Ovary (tissue), 3 donors: ENCODE measurements around the gene MPV17L2.

Source experiments
- EP300 ChIP-seq: sonication (generic); formaldehyde crosslinking; IDR thresholded peaks from one replicate; pipeline ENCODE4 v1.6.1; 2017; ENCODE audit warnings: antibody characterized with exemption
- TF ChIP-seq, protein P1 (sequence below), 3 donors: fragments of 450-650 bp in 2 of 3; fragments of 200-600 bp in 1 of 3; IDR thresholded peaks; one replicate each; pipeline versions ENCODE4 v1.5.1 to v1.8.0; 2016 to 2022; ENCODE audit warnings: antibody characterized with exemption in 3 of 3, mild to moderate bottlenecking in 1 of 3
- donor health status: DM: no; HTN: no; CAD: no.

DNA sequence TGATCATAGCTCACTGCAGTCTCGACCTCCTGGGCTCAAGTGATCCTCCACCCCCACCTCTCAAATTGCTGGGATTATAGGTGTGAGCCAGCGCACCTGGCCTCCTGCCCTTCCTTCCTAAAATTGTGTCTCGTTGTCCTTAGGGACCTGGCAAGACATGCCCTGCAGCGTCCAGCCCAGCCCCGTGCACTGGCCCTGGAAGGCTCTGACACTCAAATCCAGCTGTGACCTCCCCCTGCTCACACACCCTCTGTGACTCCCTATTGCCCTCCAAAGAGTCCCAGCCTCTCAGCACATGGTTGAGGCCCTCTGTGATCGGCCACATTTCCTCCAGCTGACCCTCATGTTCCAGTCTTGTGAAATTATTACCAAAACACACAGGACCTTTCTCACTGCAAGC lies 4.9 kb downstream of the MPV17L2 start:
- TF ChIP-seq, protein P1, sequence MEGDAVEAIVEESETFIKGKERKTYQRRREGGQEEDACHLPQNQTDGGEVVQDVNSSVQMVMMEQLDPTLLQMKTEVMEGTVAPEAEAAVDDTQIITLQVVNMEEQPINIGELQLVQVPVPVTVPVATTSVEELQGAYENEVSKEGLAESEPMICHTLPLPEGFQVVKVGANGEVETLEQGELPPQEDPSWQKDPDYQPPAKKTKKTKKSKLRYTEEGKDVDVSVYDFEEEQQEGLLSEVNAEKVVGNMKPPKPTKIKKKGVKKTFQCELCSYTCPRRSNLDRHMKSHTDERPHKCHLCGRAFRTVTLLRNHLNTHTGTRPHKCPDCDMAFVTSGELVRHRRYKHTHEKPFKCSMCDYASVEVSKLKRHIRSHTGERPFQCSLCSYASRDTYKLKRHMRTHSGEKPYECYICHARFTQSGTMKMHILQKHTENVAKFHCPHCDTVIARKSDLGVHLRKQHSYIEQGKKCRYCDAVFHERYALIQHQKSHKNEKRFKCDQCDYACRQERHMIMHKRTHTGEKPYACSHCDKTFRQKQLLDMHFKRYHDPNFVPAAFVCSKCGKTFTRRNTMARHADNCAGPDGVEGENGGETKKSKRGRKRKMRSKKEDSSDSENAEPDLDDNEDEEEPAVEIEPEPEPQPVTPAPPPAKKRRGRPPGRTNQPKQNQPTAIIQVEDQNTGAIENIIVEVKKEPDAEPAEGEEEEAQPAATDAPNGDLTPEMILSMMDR (IDR thresholded peaks at IDR 0.05): no peak
- no peak for TF ChIP-seq EP300
